ENCODE results near the gene RAB3A.

GRCh38 chr19:18179957-18180356 lies 23.9 kb downstream of the RAB3A start:
- TF ChIP-seq GATA2 (IDR thresholded peaks at IDR 0.05; ENCODE audit: low read depth, low read length) (no peak), GATA3 (IDR thresholded peaks at IDR 0.05; ENCODE audit: low read depth, low read length) (no peak)

Measured in SH-SY5Y (cell line).